ENCODE data around the gene DNM1. TPM values are rescaled to one million over a fixed set of nuclear protein-coding genes. Genes with fewer than 3 reads are reported as not detected.
A peak's percentile ranks its signal among the peaks of the same experiment; 100 is the strongest.

The DNM1 gene
- total RNA-seq, 1 donor from 2014 or later = 33.4 TPM

DNA sequence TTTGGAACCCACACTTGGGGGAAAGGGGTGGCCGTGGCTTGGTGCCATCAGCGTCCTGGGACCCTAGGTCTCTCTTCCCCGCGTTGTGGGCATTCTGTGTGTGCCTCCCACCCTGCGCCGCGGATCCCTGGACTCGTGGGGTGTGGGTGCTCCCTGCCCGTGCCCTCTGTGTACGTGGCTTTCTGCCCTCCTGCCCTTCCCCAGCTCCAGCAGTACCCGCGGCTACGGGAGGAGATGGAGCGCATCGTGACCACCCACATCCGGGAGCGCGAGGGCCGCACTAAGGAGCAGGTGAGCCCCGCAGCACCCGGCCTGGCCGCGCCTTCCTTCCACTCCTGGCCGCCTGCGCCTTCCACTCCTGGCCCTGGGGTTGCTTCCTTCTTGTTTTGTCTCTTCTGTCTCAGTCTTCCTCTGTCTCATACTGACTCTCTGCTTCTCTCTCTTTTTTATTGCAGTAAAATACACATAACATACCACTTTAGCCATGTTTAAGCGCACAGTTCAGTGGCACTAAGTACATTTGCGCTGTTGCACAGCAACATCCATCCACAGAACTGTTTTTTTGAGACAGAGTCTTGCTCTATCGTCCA, 30.7 kb downstream of the DNM1 start:
- Histone ChIP-seq H3K4me1 (no peaks in the 10 kb centered on the region), H3K27me3 (no peaks in the 10 kb centered on the region), H3K9me3 (no peaks in the 10 kb centered on the region), H3K36me3 (no peaks in the 10 kb centered on the region), H3K27ac (peak overlapping the region; percentile 71), H3K4me3 (no peak overlapping the region)
- intact Hi-C loops (cut with DNase I) = no loop called here
- no peak for DNase-seq (ENCODE audit: extremely low spot score in 2 of 2)
- no peak for TF ChIP-seq POLR2AphosphoS5 (IDR thresholded peaks at IDR 0.05; ENCODE audit: insufficient read depth in 1 of 2, low read depth in 1 of 2)
- TF ChIP-seq, protein P1, sequence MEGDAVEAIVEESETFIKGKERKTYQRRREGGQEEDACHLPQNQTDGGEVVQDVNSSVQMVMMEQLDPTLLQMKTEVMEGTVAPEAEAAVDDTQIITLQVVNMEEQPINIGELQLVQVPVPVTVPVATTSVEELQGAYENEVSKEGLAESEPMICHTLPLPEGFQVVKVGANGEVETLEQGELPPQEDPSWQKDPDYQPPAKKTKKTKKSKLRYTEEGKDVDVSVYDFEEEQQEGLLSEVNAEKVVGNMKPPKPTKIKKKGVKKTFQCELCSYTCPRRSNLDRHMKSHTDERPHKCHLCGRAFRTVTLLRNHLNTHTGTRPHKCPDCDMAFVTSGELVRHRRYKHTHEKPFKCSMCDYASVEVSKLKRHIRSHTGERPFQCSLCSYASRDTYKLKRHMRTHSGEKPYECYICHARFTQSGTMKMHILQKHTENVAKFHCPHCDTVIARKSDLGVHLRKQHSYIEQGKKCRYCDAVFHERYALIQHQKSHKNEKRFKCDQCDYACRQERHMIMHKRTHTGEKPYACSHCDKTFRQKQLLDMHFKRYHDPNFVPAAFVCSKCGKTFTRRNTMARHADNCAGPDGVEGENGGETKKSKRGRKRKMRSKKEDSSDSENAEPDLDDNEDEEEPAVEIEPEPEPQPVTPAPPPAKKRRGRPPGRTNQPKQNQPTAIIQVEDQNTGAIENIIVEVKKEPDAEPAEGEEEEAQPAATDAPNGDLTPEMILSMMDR (IDR thresholded peaks at IDR 0.05) = no peak
- no peak for TF ChIP-seq POLR2A (IDR thresholded peaks at IDR 0.05)

DNA sequence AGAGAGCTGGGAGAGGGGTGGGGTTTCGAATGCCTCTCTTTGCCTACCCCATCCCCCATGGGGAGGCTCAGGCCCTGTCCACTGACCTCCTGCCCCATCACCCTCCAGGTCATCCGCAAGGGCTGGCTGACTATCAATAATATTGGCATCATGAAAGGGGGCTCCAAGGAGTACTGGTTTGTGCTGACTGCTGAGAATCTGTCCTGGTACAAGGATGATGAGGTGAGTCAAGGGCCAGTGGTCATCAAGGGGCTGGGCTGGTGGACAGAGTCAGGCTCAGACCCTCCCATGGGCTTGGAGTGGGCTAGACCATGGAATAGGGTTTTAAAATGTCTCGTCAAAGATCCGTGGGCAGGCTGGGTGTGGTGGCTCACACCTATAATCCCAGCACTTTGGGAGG, 38.9 kb downstream of the DNM1 start:
- peaks cover 31% of the 10 kb centered on the region for H3K4me1 ChIP-seq
- TF ChIP-seq POLR2A (IDR thresholded peaks at IDR 0.05) (no peak), POLR2AphosphoS5 (IDR thresholded peaks at IDR 0.05; ENCODE audit: insufficient read depth in 1 of 2, low read depth in 1 of 2) (no peak)
- TF ChIP-seq, protein P1 (IDR thresholded peaks at IDR 0.05) = no peak

DNA sequence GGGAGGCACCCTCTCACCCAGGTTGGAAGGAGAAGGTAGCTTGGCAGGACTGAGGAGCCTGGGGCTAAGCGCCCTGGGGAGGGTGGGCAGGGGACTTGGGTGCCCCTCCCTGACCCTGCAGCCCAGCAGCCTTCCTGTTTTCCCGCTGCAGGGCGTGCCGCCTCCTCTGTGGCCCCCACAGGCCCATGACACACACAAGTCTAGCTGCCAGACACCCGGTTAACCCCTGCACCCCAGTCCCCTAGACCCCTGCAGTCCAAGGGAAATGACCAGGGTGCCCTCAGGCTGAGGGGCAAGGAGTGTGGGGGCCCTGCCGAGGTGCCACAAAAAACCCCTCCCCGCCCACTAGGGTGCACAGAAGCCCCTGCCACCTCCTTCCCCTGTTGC, 39.6 kb downstream of the DNM1 start:
- intact Hi-C loops (cut with DNase I) = no loop called here
- Histone ChIP-seq H3K4me3 (peak overlapping the region; percentile 41 to 42), H3K4me1 (peaks cover 31% of the 10 kb centered on the region), H3K27ac (peak overlapping the region; percentile 85), H3K27me3 (no peaks in the 10 kb centered on the region), H3K36me3 (no peaks in the 10 kb centered on the region), H3K9me3 (no peaks in the 10 kb centered on the region)
- no peak for DNase-seq (ENCODE audit: extremely low spot score in 2 of 2)
- TF ChIP-seq, protein P1 (IDR thresholded peaks at IDR 0.05) = no peak
- no peak for TF ChIP-seq POLR2AphosphoS5 (IDR thresholded peaks at IDR 0.05; ENCODE audit: insufficient read depth in 1 of 2, low read depth in 1 of 2)
- no peak for TF ChIP-seq POLR2A (IDR thresholded peaks at IDR 0.05)

More for the DNA sequence above, 38.9 kb downstream of the DNM1 start:
- Histone ChIP-seq H3K36me3 (no peaks in the 10 kb centered on the region), H3K27me3 (no peaks in the 10 kb centered on the region), H3K9me3 (no peaks in the 10 kb centered on the region), H3K4me3 (no peak overlapping the region), H3K27ac (peak overlapping the region; percentile 85)
- no peak for DNase-seq (ENCODE audit: extremely low spot score in 2 of 2)
- intact Hi-C loops (cut with DNase I) = no loop called here

DNA sequence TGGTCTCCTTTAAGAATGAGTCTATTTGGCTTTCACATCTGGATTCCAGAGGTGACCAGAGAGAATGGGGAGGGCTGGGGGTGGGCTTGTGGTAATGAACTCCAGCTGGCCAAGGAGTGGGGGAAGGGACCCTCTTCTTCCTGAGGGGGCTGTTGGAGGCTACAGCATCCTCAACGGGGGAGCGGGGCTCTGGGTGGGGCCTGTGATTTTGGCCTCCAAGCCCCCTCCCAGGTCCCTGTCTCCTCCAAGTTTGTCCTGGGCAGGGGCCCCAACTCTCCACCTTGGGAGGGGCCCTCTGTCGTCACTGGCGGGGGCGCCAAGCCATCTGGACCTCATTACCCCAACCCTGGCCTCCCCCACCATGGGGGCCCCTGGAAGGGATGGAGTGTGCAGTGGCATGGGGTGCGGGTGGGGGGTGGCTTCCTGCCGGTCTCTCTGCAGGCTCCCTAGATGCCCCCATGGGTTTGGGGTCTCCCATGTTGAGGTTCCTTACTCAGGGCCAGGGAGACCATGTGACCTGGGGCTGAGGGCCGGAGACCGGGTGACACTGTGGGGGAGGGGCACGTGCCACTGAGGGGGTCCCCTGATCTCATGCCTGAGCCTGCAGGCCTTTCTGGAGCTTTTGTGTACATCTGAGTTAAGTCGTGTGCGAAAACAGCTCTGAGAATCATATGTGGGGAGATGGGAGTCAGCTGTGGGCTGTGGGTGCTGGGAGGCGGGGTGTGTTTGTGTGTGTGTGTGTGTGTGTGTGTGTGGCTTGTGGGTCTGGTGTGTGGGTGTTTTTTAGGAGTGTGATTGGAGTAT, 40.2 kb downstream of the DNM1 start:
- TF ChIP-seq POLR2AphosphoS5 (IDR thresholded peaks at IDR 0.05; ENCODE audit: insufficient read depth in 1 of 2, low read depth in 1 of 2) = peak in 1 of 2 donors; percentile 78
- TF ChIP-seq, protein P1 (IDR thresholded peaks at IDR 0.05) = no peak

More for the DNA sequence above, 40.2 kb downstream of the DNM1 start:
- peak overlapping the region; percentile 41 to 42 for H3K4me3 ChIP-seq
- no peak for DNase-seq (ENCODE audit: extremely low spot score in 2 of 2)
- no peaks in the 10 kb centered on the region for H3K36me3 ChIP-seq
- no peaks in the 10 kb centered on the region for H3K27me3 ChIP-seq
- no peaks in the 10 kb centered on the region for H3K9me3 ChIP-seq
- peaks cover 31% of the 10 kb centered on the region for H3K4me1 ChIP-seq
- intact Hi-C loops (cut with DNase I) = no loop called here
- H3K27ac ChIP-seq = peak overlapping the region; percentile 85
